GM21515 (cell line): Measurements from ENCODE around the gene ZNF655.

Experiments used
- ATAC-seq: cut with Tn5 transposase; IDR thresholded peaks from one replicate; pipeline ENCODE4 v1.9.1; 2021; ENCODE audit not compliant: unreplicated experiment

The ZNF655 gene

GRCh38 chr7:99605527-99605926, 47.1 kb downstream of the ZNF655 start:
- no peak for ATAC-seq

- ATAC-seq = no peak
Measured at GRCh38 chr7:99606531-99606930, 48.1 kb downstream of the ZNF655 start.

GRCh38 chr7:99607548-99607947, 49.1 kb downstream of the ZNF655 start:
- ATAC-seq = no peak

GRCh38 chr7:99614495-99614894, 56.1 kb downstream of the ZNF655 start:
- ATAC-seq = no peak

- ATAC-seq = no peak
Measured at GRCh38 chr7:99615989-99616358, 57.5 kb downstream of the ZNF655 start.

GRCh38 chr7:99616359-99617191, 58.1 kb downstream of the ZNF655 start, which contains the start of gene ZSCAN25:
Gene ZSCAN25 (plus strand): TSS chr7:99616946. CDS start chr7:99619607, 2,661 bp downstream.
- ATAC-seq = peak; percentile 91

- no peak for ATAC-seq
Measured at GRCh38 chr7:99617192-99617781, 58.8 kb downstream of the ZNF655 start.

- ATAC-seq = no peak
Measured at GRCh38 chr7:99618726-99619125, 60.3 kb downstream of the ZNF655 start.

GRCh38 chr7:99619571-99620130, 61.2 kb downstream of the ZNF655 start:
- no peak for ATAC-seq

- no peak for ATAC-seq
Measured at GRCh38 chr7:99621271-99621670, 62.8 kb downstream of the ZNF655 start.

GRCh38 chr7:99622596-99622995, 64.2 kb downstream of the ZNF655 start:
- ATAC-seq = no peak

GRCh38 chr7:99623091-99623693, 64.8 kb downstream of the ZNF655 start:
- no peak for ATAC-seq

- no peak for ATAC-seq
Measured at GRCh38 chr7:99623702-99624447, 65.4 kb downstream of the ZNF655 start.

GRCh38 chr7:99624484-99624883, 66.0 kb downstream of the ZNF655 start:
- no peak for ATAC-seq

- no peak for ATAC-seq
Measured at GRCh38 chr7:99625321-99625720, 66.9 kb downstream of the ZNF655 start.

GRCh38 chr7:99625961-99626360, 67.5 kb downstream of the ZNF655 start:
- ATAC-seq = no peak
